ENCODE measurements around the gene CCDC9.
"Not testable (repeated sequence)": the region's sequence is repeated elsewhere in the genome, so short reads cannot be mapped to it uniquely, and the experiment has no call there.

GRCh38 chr19:47261946-47262793 lies 5.8 kb downstream of the CCDC9 start:
- not testable (repeated sequence) for TF ChIP-seq CTCF, EZH2phosphoT487, EZH2 (IDR thresholded peaks at IDR 0.05)

Data from neural progenitor cell (in vitro differentiated cells).